Measurements from ENCODE around the gene PTPRK.

The PTPRK gene

GRCh38 chr6:128277379-128277778 lies 243.0 kb downstream of the PTPRK start:
- DNase-seq = no peak

GRCh38 chr6:128276311-128276710 lies 244.1 kb downstream of the PTPRK start:
- DNase-seq = no peak

GRCh38 chr6:128275681-128276080 lies 244.7 kb downstream of the PTPRK start:
- no peak for DNase-seq

DNA sequence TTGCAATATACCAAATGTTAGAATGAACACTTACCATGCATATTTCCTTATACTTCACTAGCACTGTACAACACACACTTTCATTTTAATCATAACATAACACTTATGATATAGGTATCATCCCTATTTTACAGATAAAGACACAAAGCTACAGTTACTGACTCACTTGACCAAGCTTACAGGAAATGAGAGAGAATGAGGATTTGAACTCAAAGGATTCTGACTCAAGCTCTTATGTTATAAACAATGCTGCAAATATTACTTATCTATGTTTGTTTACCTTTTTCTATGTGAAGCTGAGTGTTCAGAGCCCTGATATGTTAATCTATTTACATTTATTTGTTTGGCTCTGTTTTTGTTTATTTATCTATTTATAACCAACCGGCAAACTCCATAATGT lies 245.4 kb downstream of the PTPRK start:
- DNase-seq = no peak

- no peak for DNase-seq
These were observed 248.9 kb downstream of the PTPRK start for GRCh38 chr6:128271527-128271926.

GRCh38 chr6:128271011-128271410 lies 249.4 kb downstream of the PTPRK start:
- DNase-seq = no peak

DNA sequence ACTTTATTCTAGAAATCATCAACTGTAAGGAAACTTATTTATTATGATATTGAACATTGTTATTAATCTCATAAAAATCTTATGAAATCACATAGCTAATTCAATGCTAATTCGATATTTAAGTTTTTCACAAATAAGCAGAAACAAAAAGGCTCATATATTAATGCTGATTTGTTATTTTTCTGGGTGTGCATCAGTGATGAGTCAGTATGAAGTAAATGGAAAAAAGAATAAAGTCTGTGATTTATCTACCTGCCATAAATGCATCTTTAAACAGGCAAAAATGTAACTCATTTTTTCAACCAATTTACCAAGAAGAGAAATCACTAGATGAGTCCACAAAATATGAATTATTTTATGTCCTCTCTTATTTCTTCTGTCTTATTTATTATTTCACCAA lies 253.5 kb downstream of the PTPRK start:
- no peak for DNase-seq

DNA sequence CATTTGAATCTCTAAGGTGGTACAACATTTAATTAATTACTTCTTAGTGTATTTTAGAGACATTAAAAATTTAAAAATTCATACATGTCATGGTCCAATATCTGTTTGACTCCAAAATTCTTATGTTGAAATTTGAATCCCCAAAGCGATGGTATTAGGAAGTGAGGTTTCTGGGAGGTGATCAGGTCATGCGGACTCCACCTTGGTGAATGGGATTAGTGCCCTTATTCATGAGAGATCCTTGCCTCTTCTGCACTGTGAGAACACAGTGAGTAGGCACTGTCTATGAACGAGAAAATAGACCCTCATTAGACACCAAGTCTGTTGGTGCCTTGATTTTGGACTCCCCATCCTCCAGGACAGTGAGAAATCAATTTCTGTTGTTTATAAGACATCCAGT lies 254.7 kb downstream of the PTPRK start:
- DNase-seq = no peak

DNA sequence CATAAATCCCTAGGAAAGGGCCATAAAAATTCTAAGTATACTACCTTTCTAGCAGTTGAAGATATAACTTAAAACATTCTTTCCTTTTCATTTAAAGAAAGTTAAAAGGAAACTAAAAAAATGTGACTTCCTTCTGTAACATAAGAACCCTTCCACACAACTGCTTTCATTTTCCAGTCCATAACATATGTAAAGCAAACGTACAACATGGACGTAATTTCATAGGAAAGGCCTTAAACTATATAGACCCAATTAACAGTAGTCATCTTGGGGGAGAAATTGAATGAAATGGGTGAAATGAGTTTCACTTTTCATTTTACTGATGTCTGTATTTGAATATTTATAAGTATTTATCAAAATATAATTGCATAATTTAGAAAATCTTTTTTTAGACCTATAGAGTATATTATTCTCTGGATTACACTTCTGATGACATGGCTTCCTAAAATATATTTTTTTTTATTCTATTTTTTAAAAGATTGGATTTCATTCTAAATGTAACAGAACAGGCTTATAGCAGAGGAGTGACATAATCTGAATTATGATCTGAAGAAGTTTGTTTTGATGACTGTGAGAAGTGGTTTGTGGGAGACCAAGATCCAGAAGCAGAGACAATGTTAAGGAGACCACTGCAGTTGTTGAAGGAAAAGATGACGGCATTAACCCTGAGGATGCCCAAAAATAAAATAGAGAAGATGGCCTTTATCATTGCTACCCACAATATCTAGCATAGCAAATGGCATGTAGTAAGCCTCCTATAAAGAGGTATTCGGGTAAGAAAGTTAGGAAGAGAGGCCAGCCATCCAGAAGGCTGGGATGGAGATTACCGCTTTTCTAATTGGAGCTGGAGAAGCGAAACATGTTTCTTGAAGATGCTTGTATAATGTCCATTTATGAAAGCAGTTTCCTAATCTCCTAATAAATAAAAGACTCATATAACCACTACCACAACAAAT lies 260.4 kb downstream of the PTPRK start:
- peak; percentile 34 for DNase-seq

DNA sequence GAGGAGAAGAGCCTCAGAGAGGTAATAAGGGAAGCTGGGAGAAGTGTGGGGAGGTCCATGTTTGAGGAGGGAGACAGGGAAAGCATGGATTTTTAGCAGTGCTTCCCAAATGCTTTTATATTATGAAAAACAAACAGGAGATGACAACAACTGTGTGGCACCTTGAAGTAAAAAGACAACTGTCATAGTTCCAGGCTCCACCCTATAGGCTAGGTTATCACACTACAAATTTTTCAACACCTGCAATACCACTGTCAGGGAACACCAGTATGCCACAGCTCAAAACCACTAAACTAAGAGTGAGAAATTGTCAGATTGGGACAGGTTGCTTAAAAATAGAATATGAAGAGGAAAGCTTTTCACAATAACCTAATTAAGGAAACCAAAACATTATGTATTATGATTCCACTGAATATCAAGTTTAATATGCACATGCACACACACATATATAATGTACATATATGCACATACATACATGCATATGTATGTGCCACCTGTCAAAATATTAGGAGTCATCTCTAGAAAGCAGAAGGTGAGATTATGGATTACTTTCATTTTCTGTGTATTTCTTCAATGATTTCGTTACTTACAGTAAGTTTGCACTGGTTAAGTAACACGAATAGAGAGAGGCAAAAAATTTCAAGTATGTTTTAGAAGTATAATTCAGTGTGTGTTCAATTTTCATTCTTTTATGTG lies 261.2 kb downstream of the PTPRK start:
- peak; percentile 29 for DNase-seq

DNA sequence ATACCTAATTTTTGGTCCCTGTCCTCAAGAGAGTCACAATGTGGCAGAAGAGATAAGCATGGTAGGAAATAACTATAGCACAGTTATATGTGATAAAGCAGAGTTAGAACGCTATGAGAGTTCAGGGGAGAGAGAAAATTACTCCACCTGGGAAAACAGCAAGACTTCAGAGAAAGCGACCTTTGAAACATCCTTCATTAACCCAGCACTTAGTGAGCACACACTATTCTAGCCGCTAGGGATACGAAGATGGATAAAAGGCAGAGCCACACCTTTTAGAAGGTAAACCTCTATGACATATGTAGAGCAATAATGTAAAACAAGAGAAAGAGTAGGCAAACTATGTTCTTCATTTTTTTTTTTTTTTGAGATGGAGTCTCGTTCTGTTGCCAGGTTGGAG lies 264.3 kb downstream of the PTPRK start:
- DNase-seq = no peak

GRCh38 chr6:128252341-128253176 lies 267.8 kb downstream of the PTPRK start:
- DNase-seq = no peak

- DNase-seq = no peak
These were observed 268.7 kb downstream of the PTPRK start for GRCh38 chr6:128251445-128252340.

DNA sequence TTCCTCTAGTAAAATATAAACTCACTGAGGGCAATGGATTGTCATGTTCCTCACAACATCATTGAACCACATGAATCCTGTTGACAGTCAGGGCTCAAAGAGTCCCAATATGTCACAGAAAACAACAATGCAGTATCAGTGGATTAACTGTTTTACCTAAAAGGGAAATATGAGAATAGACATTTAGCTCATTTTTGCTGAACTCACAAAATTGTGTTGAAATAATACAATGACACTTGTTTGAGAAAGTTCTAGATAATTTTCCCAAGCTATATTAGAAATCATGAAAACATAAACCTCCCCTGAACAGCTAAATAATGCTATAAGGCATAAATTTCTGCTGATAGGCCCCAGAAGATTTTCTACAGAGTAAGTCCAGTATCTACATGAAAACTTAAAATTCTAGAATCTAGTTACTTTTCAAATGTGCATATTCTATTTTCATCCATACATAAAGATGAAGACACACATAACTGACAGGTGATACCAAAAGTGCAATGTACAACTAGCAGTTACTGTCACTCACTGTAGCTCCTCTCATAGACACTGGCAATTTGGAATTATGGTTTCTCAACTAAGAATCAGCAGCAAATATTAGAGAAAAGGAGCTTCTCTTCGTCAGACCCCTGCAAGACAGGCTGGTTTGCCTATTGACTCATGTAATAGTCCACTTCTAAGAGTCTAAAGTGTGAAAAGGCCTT lies 269.9 kb downstream of the PTPRK start:
- DNase-seq = no peak

- no peak for DNase-seq
These were observed 271.0 kb downstream of the PTPRK start for GRCh38 chr6:128249429-128249828.

- DNase-seq = no peak
These were observed 273.7 kb downstream of the PTPRK start for GRCh38 chr6:128246472-128247260.

- DNase-seq = no peak
These were observed 275.5 kb downstream of the PTPRK start for GRCh38 chr6:128244751-128245405.

- DNase-seq = no peak
These were observed 277.5 kb downstream of the PTPRK start for GRCh38 chr6:128242765-128243403.

GRCh38 chr6:128241216-128241615 lies 279.2 kb downstream of the PTPRK start:
- no peak for DNase-seq

- no peak for DNase-seq
These were observed 280.4 kb downstream of the PTPRK start for GRCh38 chr6:128240024-128240428.
